PFSK-1 (cell line): ENCODE data around the gene IFT88.

Experiments used
- FOXP2 ChIP-seq: optimal IDR thresholded peaks from 2 replicates; pipeline ENCODE3; 2011; ENCODE audit warnings: borderline replicate concordance, control low read depth, inconsistent platforms; ENCODE audit not compliant: insufficient read depth; ENCODE audit errors: extremely low read length, extremely low read depth
- POLR2AphosphoS5 ChIP-seq: IDR thresholded peaks from 2 replicates; pipeline ENCODE4 v1.6.1; 2012; ENCODE audit warnings: low read depth, mild to moderate bottlenecking, control low read depth, low read length, moderate library complexity
- SIN3A ChIP-seq: IDR thresholded peaks from 2 replicates; pipeline ENCODE4 v1.6.1; 2012; ENCODE audit warnings: mild to moderate bottlenecking, low read length, moderate library complexity, borderline replicate concordance; ENCODE audit not compliant: insufficient read depth
- TAF1 ChIP-seq: IDR thresholded peaks from 2 replicates; pipeline ENCODE4 v1.6.1; 2012; ENCODE audit warnings: low read length, control low read depth, borderline replicate concordance; ENCODE audit not compliant: insufficient read depth
- TF ChIP-seq, protein P1 (sequence below), 2 experiments: IDR thresholded peaks; 2 replicates each; pipeline versions ENCODE4 v1.6.1 to v1.8.0; 2011 to 2012; ENCODE audit warnings: low read depth in 2 of 2, low read length in 2 of 2, control low read depth in 1 of 2, inconsistent platforms in 1 of 2, mild to moderate bottlenecking in 1 of 2, moderate library complexity in 1 of 2; ENCODE audit not compliant: insufficient read depth in 1 of 2

The IFT88 gene

DNA sequence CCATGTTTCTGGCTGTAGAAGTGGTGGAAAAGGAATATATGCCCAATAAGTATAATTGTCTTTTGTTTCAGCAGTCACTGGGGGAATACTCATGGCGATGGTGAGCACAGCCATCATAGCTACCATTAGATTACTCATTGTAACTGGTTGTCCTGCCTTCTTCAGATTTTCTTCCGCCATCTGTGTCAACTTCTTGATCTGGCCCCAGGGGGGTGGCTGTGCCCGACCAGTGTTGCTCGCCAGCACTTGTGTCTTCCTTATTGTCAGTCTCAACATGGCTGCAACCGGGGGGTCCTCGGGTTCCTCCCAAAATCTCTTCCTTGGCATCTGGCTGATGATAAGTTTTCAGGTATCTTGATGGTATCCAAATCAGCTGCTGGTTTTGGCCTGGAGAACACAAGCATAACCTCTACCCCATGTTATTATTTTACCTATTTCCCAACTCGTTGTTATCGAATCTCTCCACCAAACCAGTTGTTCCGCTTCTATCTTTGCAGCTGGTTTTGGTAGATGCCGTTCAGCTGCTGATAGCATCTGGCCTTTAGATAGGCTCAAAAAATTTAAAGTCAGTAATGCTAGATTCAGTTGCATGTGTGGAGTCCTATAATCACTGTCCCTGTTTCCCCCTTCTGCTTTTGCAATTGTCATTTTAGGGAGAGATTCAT, 113.6 kb downstream of the IFT88 start:
- TF ChIP-seq TAF1 (no peak), SIN3A (no peak), POLR2AphosphoS5 (no peak), FOXP2 (no peak)
- TF ChIP-seq, protein P1, sequence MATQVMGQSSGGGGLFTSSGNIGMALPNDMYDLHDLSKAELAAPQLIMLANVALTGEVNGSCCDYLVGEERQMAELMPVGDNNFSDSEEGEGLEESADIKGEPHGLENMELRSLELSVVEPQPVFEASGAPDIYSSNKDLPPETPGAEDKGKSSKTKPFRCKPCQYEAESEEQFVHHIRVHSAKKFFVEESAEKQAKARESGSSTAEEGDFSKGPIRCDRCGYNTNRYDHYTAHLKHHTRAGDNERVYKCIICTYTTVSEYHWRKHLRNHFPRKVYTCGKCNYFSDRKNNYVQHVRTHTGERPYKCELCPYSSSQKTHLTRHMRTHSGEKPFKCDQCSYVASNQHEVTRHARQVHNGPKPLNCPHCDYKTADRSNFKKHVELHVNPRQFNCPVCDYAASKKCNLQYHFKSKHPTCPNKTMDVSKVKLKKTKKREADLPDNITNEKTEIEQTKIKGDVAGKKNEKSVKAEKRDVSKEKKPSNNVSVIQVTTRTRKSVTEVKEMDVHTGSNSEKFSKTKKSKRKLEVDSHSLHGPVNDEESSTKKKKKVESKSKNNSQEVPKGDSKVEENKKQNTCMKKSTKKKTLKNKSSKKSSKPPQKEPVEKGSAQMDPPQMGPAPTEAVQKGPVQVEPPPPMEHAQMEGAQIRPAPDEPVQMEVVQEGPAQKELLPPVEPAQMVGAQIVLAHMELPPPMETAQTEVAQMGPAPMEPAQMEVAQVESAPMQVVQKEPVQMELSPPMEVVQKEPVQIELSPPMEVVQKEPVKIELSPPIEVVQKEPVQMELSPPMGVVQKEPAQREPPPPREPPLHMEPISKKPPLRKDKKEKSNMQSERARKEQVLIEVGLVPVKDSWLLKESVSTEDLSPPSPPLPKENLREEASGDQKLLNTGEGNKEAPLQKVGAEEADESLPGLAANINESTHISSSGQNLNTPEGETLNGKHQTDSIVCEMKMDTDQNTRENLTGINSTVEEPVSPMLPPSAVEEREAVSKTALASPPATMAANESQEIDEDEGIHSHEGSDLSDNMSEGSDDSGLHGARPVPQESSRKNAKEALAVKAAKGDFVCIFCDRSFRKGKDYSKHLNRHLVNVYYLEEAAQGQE (IDR thresholded peaks at IDR 0.05; ENCODE audit: insufficient read depth in 1 of 2, low read depth in 2 of 2, low read length in 2 of 2) = no peak

DNA sequence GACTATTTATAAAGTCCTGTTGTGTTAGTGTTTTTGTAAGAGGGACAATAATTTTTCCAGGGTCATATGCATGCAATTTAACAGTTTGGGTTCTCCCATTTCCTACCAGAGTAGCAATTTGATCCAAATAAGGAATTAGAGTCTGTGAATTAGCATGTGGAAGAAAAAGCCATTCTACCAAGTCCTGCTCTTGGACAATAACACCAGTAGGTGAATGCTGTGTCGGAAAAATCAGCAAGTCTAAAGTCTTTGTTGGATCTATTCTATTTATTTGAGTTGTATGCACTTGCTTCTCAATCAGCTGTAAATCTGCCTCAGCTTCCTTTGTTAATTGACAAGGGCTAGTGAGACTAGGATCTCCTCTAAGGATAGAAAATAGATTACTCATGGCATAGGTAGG, 115.1 kb downstream of the IFT88 start:
- TF ChIP-seq SIN3A (no peak), TAF1 (no peak), FOXP2 (no peak), POLR2AphosphoS5 (no peak)
- TF ChIP-seq, protein P1 (IDR thresholded peaks at IDR 0.05; ENCODE audit: insufficient read depth in 1 of 2, low read depth in 2 of 2, low read length in 2 of 2) = no peak

DNA sequence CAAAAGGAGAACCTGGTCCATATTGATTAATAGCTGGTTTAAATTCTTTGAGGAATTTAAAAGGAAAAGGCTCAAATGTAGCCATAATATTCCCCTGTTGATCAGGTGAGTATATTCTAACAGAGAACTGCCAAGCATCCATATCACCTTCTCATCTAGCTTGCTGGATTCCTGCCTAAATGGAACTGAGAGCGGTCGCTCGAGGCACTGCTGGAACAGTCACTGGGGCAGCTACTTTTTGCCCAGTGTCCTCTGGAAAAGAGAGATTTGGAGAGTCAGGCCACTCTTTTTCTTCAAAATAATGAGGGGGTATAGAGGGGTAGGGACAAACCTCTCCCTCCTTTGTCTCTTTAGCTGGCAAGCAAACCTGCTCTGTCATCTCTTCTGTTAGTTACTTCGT, 117.1 kb downstream of the IFT88 start:
- TF ChIP-seq SIN3A (no peak), TAF1 (no peak), FOXP2 (no peak), POLR2AphosphoS5 (no peak)
- TF ChIP-seq, protein P1 (IDR thresholded peaks at IDR 0.05; ENCODE audit: insufficient read depth in 1 of 2, low read depth in 2 of 2, low read length in 2 of 2) = no peak

DNA sequence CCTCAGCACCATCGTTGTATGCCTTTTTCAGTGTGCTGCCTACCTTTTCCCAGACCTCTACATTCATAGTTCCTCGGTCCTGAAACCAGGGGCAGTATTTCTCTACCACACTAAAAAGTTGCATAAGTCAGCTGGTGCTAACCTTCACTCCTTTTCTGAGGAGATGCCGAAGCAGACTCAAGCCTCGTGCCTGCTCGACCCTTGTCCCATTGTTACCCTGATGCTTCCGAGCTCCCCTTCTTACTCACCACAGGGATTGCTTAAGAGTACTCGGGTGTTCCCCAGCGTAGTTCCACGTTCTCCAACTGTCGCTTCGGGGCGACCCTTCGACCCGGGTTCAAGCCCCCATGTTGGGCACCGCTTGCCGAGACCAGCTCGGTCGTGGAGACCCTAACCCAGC, 117.6 kb downstream of the IFT88 start:
- TF ChIP-seq TAF1 (no peak), POLR2AphosphoS5 (no peak), FOXP2 (no peak), SIN3A (no peak)
- TF ChIP-seq, protein P1 (IDR thresholded peaks at IDR 0.05; ENCODE audit: insufficient read depth in 1 of 2, low read depth in 2 of 2, low read length in 2 of 2) = no peak

DNA sequence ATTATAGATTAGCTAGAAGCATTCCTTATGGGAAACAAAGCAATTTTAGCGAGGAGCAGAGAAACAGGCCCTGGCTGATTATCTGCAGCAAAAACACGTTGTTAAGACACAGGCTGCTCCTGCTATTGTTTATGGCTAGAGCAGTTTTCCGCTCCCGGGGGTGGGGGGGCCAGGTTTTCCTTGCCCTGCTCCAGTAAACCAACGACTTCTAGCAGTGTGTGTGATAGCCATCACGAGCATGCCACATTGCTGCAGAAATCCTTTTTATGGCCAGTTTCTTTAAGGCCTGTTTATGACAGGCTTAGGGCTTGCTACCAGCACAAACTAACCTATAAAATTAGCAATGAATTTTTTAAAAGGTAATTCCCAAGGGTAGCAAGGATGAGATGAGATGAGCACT, 118.1 kb downstream of the IFT88 start:
- no peak for TF ChIP-seq POLR2AphosphoS5
- TF ChIP-seq SIN3A = no peak
- TF ChIP-seq FOXP2 = no peak
- TF ChIP-seq, protein P1 (IDR thresholded peaks at IDR 0.05; ENCODE audit: insufficient read depth in 1 of 2, low read depth in 2 of 2, low read length in 2 of 2) = no peak
- no peak for TF ChIP-seq TAF1
